ENCODE results near the gene C1R.
"Not testable (repeated sequence)": the region's sequence is repeated elsewhere in the genome, so short reads cannot be mapped to it uniquely, and the experiment has no call there.

Gene C1R

DNA sequence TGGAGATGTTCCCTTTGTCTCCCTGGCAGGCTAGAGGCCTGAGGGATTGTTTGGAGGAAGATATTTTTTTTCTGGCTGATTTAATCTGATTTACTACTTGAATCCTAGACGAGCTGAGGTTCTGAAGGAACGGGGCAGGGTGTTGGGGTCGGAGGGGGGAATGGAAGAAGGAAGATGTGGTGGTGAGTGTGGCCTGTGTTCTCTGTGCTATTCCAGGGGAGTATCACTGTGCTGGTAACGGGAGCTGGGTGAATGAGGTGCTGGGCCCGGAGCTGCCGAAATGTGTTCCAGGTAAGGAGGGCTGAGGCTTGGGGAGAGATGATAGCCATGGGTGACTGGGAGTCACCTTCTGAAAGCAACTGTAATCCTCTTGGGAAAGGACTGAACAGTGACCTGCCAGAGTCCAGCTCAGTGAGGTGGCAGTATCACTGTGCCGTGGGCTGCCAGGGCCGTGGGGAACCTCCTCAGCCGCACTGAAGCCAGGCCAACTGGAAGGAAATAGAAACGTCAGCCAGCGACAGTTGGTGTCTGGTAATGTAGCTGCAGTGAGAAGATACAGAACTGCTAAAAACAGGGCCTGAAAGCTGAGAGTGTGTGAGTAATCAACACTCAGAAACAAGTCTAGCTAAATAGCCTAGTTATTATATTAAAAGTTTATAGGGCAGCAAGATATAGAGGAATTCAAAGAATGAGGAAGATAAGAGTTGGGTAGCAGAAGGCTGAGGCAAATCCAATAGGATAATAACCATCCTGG, 23.8 kb downstream of the C1R start:
- no peak for DNase-seq (ENCODE audit: low spot score)

DNA sequence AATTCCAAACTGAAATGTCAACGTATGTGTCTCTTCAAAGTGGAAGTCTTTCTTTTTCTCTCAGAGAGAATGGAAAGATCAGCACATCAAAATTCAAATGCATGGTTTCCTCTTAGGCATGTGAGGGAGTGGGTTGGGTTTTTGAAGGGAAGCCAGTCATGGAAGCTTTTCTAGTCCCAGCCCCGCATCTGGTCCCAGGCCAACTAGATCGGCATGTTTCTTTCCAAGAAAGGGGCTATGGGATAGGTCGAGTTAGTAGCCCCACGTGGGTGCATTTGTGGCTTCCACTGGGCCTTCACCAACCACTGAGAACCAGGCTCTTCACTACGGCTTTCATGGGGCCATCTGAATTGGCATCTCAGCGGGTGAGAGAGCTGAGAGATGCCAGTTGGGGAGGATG, 25.1 kb downstream of the C1R start:
- no peak for DNase-seq (ENCODE audit: low spot score)

DNA sequence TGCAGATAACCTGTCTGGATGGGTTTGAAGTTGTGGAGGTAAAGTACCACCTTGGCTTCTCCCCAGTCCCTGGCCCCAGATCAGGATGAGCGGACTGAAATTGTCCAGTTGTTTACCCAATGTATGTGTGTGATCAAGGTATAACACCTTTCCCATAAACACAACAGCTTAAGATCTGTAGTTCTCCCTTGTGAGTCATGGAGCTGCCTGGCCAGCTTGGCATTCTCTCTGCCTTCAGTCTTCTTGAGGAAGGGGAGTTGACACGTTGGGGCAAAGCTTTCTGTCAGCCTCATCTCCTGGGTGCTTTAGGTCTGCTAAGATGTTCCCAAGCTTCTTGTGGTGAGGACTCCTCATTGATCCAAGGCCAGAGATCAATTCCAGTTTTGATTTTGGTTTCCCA, 25.6 kb downstream of the C1R start:
- DNase-seq (ENCODE audit: low spot score), result no peak

DNA sequence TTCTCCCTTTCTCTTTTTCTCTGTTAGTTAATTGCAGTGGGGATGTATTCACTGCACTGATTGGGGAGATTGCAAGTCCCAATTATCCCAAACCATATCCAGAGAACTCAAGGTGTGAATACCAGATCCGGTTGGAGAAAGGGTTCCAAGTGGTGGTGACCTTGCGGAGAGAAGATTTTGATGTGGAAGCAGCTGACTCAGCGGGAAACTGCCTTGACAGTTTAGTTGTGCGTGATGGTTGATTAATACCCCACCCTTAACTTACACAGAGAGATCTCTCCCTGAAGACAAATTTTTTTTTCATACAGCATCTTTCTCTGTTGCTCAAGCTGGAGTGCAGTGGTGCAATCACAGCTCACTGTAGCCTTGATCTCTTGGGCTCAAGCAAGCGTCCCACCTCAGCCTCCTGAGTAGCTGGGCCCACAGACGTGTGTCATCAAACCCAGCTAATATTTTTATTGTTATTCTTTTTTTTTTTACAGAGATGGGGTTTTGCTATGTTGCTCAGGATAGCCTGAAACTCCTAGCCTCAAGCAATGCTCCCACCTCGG, 27.1 kb downstream of the C1R start:
- no peak for DNase-seq (ENCODE audit: low spot score)

DNA sequence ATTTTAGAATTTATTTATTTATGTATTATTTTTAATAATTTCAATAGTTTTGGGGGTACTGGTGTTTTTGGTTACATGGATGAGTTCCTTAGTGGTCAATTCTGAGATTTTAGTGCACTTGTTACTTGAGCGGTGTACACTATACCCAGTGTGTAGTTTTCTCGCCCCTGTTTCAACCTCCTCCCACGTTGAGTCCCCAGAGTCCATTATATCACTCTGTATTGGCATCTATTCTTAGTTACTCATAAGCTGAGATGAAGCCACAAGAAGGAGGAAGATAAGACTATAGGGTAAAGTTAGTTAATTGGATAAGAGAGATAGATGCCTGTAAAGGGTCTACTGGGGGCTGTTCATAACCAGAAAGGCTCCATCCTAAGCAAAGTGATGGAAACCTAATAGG, 27.7 kb downstream of the C1R start:
- DNase-seq (ENCODE audit: low spot score), result no peak

DNA sequence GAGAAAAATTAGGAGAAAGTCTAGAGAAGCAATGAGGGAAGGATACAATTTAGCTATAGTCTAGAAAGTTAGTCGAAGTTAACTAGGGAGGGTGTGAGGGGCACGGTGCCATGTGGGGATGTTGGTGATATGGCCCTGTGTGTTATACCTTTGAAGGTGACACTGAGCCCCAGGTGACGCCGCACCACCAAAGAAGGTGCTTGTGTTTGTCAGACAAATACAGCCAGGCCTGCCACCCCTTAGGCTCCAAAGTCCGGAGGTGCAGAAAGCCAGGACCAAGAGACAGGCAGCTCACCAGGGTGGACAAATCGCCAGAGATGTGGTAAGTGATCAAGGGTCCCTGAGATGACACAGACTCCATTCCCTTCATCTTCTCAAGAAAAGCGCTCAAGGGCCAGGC, 30.6 kb downstream of the C1R start:
- DNase-seq (ENCODE audit: low spot score), result no peak

DNA sequence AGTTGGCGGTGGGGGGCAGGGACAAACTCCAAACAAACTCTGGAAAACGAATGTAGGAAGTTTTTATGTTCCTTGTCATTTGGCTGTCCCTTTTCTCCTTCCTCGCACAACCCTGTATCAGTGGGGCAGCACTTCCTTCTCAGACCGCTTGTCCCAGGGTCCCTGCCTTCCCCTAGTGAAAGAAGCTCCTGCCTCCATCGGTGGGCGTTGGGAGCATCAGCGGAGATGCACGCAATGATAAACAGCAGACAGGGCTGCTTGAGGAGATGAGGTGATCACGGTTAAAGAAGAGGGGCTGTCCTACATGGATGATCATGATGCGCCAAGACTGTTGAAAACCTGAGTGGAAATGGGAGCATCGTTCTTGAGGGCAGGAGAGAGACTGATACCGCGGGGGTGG, 31.1 kb downstream of the C1R start:
- DNase-seq (ENCODE audit: low spot score), result no peak

DNA sequence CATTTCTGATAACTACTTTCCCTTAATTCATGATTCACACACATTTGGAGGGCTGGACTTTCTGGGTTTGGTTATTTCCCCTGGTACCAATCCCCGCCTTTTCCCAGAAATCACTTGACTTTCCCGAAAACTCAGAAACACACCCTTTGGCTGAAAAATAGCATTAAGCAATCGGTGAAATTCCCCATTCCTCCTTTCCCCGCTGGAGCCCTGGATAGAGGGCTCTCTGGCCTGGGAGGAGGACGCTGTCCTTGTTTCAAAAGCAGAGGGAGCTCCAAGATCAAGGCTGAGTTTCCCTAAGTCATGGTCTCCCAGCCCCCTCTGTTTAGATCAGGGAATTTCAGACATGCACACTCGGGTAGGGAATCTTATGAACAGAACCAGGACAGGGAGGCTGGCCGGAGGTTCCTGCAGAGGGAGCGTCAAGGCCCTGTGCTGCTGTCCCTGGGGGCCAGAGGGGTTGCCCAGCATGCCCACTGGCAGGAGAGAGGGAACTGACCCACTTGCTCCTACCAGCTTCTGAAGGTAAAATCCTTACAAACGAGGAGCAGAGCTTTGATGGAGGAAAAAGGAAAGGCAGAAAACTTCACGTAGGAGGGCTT, 31.8 kb downstream of the C1R start, which contains the start of gene C1S:
TSS of gene C1S (plus strand) at position 366 of the 602 bp plus-strand sequence. CDS start 1,195 bp downstream, outside the sequence.
- no peak for DNase-seq (ENCODE audit: low spot score)

DNA sequence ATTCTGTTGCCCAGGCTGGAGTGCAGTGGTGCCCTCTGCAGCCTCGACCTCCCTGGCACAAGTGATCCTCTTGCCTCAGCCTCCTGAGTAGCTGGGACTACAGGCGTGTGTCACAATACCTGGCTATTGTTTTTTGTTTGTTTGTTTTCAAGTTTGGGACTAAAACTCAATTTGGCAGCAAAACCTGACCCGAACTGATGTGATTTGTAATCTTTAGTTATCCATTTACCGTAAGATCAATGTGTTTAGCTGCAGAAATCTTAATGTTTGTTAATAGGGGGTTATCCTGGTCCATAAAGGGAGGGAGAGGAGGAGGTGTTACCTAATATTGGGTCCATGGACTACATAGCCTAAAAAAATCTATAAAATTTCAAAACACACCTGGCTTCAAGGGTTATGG, 32.5 kb downstream of the C1R start:
- DNase-seq (ENCODE audit: low spot score), result no peak

DNA sequence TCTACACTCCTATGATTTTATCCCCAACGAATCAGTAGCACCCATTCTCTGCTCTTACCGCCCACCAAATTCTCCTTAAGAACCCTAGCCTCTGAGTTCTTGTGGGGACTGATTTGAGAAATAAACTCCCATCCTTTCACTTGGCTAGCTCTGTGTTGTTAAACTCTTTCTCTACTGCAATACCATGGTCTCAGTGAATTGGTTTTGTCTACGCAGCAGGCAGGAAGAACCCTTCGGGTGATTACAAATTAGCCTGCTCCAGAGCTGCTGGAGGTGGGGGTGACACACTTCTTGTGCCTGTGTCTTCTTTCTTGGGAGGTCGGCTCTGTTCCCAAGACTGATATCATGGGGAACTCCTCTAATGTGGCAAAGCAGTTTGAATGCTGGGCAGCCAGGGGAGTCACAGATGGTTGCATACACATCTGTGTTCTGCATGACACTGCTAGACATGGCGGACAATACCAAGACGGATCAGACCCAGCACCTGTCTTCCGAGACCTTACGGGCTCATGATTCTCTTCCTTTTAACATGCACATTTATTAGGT, 33.3 kb downstream of the C1R start:
- no peak for DNase-seq (ENCODE audit: low spot score)

DNA sequence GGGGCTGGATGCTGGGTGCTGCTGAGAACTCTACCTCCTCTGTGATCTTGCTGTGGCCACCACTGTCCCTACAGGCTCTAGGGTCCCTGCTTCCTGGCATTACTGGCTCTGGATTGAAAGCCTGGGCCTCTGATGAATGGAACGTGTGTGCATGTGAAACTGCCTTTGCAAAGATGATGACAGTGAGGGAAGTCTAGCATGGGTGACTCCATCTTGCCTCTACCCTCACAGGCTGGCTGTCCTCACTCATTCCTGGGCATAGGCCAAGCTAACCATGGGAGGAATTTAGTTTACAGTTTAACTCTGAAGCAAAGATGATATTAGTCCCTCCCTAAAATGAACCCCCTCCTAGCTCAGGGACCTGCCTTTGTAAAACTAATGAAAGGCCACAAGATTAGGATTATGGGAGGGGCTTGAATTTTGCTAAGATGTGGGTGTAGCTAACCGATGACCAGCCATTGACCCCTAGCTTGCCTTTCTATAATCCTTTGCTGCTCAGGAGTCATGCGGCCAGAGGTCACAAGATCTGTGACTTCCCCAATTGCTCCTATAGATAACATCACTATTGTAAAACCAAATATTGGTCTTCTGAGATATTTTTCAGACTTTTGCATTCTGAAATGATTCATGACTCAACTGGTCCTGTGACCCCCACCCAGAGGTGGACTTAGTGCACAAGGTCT, 33.9 kb downstream of the C1R start:
- no peak for DNase-seq (ENCODE audit: low spot score)

DNA sequence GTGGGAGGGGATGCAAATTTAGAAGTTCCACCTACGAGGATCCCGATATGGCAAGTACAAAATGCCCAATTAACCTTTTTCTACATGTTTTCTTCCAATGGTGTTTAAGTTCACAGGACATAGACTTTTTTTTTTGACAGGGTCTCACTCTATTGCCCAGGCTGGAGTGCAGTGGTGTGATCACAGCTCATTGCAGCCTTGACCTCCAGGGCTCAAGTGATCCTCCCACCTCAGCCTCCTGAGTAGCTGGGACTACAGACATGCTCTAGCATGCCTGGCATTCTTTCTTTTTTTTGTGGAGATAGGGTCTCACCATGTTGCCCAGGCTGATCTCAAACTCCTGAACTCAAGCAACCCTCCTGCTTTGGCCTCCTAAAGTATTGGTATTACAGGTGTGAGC, 36.5 kb downstream of the C1R start:
- DNase-seq (ENCODE audit: low spot score), result not testable (repeated sequence)

DNA sequence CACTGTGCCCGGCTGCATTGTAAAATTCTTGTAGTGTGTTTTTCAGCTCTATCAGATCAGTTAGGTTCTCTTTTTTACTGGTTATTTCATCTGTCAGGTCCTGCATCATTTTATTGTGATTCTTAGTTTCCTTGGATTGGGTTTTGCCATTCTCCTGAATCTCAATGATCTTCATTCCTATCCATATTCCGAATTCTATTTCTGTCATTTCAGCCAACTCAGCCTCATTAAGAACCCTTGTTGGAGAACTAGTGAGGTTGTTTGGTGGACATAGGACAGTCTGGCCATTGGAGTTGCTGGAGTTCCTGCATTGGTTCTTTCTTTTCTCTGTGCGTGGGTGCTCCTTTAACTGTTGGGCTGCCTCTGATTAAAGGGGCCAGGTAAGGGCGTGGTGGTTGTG, 37.3 kb downstream of the C1R start:
- no peak for DNase-seq (ENCODE audit: low spot score)

DNA sequence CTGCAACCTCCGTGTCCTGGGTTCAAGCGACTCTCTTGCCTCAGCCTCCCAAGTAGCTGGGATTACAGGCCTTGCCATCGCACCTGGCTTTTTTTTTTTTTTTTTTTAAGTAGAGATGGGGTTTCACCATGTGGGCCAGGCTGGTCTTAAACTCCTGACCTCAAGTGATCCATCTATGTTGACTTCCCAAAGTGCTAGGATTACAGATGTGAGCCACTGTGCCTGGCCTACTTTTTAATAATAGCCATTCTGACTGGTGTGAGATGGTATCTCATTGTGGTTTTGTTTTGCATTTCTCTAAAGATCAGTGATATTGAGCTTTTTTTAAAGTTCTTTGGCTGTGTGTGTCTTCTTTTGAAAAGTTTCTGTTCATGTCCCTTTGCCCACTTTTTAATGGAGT, 42.3 kb downstream of the C1R start:
- not testable (repeated sequence) for DNase-seq (ENCODE audit: low spot score)

DNA sequence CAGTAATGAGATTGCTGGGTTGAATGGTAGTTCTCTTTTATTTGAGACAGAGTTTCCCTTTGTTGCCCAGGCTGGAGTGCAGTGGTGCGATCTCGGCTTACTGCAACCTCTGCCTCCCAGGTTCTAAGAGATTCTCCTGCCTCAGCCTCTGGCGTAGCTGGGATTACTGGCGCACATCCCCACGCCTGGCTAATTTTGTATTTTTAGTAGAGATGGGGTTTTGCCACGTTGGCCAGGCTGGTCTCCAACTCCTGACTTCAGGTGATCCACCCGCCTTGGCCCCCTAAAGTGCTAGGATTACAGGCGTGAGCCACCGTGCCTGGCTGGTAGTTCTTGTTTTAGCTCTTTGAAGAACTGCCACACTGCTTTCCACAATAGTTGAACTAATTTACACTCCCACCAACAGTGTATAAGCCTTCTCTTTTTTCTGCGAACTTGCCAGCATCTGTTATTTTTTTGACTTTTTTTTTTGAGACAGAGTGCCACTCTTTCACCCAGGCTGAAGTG, 42.7 kb downstream of the C1R start:
- not testable (repeated sequence) for DNase-seq (ENCODE audit: low spot score)

DNA sequence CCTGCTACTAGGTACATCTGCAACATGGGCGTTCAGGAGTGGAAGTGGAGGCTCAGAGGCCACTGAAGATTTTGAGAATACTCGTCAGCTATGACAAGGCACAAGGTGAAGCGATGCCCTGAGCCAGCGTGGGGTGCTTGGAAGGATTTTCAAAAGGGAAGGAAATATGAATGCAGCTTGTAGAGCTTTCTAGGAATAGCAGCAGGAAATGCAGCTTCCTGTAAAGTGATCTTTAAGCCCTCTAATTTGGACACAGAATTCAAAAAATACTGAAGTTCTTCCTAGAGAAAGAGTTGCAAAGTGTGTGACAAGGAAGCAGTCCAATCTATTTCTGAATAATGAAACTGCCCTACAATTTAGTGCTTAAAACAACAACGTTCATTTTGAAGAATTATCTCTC, 44.9 kb downstream of the C1R start:
- DNase-seq (ENCODE audit: low spot score), result no peak

DNA sequence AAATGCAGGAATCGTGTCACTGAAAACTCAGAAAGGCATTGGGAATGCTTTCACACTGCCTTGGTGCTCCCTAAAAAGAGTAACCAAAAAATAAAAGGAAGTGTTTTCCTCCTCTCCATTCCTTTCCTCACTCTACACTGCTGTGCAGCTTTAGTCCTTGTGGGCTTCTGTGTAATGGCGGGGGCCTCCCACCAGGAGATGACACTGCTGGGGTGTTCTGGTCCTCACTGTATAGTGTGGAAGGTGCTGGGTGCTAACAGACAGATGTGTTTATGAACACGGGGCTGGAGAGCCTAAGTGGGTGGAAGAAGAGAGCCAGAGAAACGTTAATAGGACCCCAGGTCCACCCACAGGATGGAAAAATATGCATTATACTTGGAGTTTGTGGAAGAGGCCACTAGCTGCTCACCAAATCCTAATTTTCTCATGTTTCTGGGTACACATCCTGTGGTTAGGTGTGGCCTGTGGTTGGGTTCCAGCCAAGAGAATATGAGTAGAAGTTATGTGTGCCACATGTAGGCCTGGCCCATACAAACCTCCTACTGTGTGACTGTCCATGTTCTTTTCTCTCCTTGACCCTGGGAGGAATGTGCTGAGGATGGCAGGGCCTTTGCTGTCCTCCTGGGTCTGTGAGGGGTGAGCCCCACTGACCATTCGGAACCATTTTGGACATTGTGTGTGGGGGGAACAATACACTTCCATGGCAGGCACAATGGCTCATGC, 45.7 kb downstream of the C1R start:
- no peak for DNase-seq (ENCODE audit: low spot score)

DNA sequence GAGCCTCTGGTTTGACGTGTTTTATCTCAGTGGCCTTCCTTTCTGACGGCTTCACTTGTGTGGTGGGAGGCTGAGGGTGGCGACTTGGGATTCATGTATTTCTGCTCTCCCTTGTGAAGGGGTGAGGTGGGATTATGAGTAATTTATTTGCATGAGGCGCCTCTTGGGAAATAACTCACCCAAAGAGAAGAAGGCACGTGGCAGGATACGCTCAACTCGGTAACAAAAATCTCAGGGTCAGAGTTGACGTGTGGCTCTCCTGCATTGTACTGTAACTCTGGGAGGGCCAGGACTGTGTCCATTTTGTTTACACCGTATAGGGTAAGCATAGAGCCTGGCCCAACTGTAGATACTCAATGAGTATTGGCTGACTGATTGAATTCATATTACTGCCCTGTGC, 46.3 kb downstream of the C1R start:
- no peak for DNase-seq (ENCODE audit: low spot score)

DNA sequence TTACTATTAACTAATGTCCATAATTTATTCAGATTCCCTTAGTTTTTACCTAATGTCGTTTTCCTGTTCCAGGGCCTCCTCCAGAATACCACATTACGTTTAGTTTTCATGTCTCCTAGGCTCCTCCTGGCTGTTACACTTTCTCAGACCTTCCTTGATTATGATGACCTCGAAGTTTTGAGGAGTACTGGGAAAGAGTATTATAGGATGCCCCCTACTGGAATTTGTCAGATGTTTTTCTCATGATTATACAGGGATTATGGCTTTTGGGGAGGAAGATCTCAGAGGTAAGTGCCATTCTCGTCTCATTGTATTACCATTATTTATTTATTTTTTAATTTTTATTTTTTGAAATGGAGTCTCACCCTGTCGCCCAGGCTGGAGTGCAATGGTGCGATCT, 49.4 kb downstream of the C1R start:
- no peak for DNase-seq (ENCODE audit: low spot score)

DNA sequence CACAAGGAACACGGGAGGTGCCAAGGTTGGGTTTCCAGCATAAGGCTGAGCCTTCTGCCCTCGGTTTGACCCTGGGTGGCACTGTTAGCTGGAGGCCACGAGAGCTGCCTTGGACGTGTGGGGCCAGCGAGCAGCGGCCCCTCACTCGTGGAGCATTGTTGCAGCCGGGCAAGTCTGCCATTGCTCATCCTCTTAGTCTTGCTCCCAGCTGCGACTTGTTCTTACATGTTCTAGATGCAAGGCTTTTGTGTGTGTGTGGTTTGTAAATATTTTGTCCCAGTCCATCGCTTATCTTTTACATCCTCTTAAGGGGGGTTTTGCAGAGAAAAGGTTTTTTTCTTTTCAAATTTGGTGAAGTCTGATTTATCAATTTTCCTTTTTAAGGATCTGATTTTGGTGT, 52.8 kb downstream of the C1R start:
- DNase-seq (ENCODE audit: low spot score), result no peak

DNA sequence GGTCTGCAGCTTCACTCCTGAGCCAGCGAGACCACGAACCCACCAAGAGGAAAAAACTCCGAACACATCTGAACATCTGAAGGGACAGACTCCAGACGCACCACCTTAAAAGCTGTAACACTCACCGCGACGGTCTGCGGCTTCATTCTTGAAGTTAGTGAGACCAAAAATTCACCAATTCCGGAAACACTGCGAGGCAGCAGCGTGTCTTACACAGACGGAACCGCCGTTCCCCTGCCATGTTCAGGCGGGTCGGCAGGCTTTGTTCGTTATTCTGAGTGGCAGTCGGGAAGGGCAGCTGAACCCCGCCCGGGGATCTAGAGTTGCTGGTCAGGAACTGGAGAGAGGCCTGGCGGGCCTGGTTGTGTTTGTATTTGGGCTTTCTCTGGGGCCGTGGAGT, 53.7 kb downstream of the C1R start:
- no peak for DNase-seq (ENCODE audit: low spot score)

DNA sequence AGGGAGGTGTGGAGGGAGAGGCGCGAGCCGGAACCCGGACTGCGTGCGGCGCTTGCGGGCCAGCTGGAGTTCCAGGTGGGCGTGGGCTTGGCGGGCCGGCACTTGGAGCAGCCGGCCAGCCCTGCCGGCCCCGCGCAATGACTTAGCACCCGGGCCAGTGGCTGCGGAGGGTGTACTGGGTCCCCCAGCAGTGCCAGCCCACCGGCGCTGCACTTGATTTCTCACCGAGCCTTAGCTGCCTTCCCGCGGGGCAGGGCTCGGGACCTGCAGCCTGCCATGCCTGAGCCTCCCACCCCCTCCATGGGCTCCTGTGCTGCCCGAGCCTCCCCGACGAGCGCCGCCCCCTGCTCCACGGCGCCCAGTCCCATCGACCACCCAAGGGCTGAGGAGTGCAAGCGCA, 54.8 kb downstream of the C1R start:
- DNase-seq (ENCODE audit: low spot score), result not testable (repeated sequence)
